GM23338 (cell line): ENCODE results near the gene GNAZ. TPM values are rescaled to one million over a fixed set of nuclear protein-coding genes. Genes with fewer than 3 reads are reported as not detected.

Experiments used
- CREB1 ChIP-seq: fragments of 250-450 bp; sonication (Bioruptor Pico); IDR thresholded peaks from 2 replicates; pipeline ENCODE4 v1.5.0; 2020; ENCODE audit warnings: low read depth, mild to moderate bottlenecking, moderate library complexity
- JUNB ChIP-seq: IDR thresholded peaks from one replicate; pipeline ENCODE4 v1.6.1; 2016; ENCODE audit warnings: antibody characterized with exemption; ENCODE audit not compliant: unreplicated experiment
- NANOG ChIP-seq: IDR thresholded peaks from 2 replicates; pipeline ENCODE4 v1.6.1; 2016; ENCODE audit warnings: antibody characterized with exemption, borderline replicate concordance
- ZNF331 ChIP-seq: fragments of 250-450 bp; sonication (Bioruptor Pico); IDR thresholded peaks from 2 replicates; pipeline ENCODE4 v1.5.0; 2020; ENCODE audit warnings: low read depth, mild to moderate bottlenecking, moderate library complexity
- polyA plus RNA-seq: library from polyadenylated mRNA; unstranded; fragments of >200 nt; fragmentation: Nextera tagmentation; extraction: Ambion mirVana; gene quantifications from 2 replicates; pipeline ENCODE4 v1.2.1, GENCODE V29; 2016
- total RNA-seq: library from RNA; depleted of rRNA; stranded (reverse); fragments of >200 nt; shearing (Covaris generic); gene quantifications from 2 replicates; pipeline ENCODE4 v1.2.3, GENCODE V29; 2014
- TF ChIP-seq, protein P1 (sequence below): fragments of 250-450 bp; sonication (Bioruptor Pico); IDR thresholded peaks from 2 replicates; pipeline ENCODE4 v1.5.0; 2020; ENCODE audit warnings: mild to moderate bottlenecking, moderate library complexity
- TF ChIP-seq, protein P2 (sequence below), 2 experiments: fragments of 200-600 bp in 1 of 2; sonication (generic) in 1 of 2; conservative IDR thresholded peaks; 2 replicates each; pipeline versions ENCODE4 v1.5.1 to v1.6.1; 2016 to 2017; ENCODE audit warnings: antibody characterized with exemption in 2 of 2, low read depth in 2 of 2, mild to moderate bottlenecking in 2 of 2, moderate library complexity in 1 of 2
- TF ChIP-seq, protein P3 (sequence below): IDR thresholded peaks from 2 replicates; pipeline ENCODE4 v1.6.1; 2016; ENCODE audit warnings: antibody characterized with exemption

The GNAZ gene
- total and polyA plus RNA-seq, 2 experiments from 2014 or later = 2.9 to 11.1 TPM

DNA sequence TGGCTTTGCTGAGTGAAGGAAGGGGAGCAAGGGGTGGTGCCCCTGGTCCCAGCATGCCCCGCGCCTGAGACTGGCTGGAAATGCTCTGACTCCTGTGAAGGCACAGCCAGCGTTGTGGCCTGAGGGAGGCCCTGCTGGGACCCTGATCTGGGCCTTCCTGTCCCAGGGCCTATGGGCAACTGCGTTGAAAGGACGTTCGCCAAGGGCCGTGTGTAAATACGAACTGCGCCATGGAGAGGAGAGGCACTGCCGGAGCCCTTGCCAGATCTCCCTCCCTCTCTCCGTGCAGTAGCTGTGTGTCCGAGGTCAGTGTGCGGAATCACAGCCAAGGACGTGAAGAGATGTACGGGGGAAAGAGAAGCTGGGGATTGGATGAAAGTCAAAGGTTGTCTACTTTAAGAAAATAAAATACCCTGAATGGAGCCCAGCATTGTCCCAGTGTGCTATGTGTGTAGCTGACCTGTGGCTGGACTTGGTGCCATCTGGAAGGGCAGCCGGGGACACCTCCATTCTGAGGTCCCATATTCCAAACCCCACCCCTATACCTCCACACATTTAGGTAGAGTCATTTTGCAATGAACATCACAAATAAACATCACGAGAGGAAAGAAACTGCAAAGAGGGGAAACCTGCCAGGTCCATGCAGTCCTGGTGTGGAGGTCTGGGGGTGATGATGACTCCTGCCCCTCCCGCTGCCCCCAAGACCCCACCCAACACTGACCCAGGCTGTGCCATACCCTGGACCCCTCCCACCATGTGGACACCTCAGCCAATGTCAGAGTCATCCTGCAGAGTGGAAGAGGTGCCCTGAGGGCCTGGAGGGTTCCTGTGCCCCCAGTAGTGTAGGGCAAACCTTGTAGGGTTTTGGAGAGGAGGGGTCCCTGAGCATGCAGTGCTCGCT lies 54.5 kb downstream of the GNAZ start (continued):
- TF ChIP-seq, protein P1, sequence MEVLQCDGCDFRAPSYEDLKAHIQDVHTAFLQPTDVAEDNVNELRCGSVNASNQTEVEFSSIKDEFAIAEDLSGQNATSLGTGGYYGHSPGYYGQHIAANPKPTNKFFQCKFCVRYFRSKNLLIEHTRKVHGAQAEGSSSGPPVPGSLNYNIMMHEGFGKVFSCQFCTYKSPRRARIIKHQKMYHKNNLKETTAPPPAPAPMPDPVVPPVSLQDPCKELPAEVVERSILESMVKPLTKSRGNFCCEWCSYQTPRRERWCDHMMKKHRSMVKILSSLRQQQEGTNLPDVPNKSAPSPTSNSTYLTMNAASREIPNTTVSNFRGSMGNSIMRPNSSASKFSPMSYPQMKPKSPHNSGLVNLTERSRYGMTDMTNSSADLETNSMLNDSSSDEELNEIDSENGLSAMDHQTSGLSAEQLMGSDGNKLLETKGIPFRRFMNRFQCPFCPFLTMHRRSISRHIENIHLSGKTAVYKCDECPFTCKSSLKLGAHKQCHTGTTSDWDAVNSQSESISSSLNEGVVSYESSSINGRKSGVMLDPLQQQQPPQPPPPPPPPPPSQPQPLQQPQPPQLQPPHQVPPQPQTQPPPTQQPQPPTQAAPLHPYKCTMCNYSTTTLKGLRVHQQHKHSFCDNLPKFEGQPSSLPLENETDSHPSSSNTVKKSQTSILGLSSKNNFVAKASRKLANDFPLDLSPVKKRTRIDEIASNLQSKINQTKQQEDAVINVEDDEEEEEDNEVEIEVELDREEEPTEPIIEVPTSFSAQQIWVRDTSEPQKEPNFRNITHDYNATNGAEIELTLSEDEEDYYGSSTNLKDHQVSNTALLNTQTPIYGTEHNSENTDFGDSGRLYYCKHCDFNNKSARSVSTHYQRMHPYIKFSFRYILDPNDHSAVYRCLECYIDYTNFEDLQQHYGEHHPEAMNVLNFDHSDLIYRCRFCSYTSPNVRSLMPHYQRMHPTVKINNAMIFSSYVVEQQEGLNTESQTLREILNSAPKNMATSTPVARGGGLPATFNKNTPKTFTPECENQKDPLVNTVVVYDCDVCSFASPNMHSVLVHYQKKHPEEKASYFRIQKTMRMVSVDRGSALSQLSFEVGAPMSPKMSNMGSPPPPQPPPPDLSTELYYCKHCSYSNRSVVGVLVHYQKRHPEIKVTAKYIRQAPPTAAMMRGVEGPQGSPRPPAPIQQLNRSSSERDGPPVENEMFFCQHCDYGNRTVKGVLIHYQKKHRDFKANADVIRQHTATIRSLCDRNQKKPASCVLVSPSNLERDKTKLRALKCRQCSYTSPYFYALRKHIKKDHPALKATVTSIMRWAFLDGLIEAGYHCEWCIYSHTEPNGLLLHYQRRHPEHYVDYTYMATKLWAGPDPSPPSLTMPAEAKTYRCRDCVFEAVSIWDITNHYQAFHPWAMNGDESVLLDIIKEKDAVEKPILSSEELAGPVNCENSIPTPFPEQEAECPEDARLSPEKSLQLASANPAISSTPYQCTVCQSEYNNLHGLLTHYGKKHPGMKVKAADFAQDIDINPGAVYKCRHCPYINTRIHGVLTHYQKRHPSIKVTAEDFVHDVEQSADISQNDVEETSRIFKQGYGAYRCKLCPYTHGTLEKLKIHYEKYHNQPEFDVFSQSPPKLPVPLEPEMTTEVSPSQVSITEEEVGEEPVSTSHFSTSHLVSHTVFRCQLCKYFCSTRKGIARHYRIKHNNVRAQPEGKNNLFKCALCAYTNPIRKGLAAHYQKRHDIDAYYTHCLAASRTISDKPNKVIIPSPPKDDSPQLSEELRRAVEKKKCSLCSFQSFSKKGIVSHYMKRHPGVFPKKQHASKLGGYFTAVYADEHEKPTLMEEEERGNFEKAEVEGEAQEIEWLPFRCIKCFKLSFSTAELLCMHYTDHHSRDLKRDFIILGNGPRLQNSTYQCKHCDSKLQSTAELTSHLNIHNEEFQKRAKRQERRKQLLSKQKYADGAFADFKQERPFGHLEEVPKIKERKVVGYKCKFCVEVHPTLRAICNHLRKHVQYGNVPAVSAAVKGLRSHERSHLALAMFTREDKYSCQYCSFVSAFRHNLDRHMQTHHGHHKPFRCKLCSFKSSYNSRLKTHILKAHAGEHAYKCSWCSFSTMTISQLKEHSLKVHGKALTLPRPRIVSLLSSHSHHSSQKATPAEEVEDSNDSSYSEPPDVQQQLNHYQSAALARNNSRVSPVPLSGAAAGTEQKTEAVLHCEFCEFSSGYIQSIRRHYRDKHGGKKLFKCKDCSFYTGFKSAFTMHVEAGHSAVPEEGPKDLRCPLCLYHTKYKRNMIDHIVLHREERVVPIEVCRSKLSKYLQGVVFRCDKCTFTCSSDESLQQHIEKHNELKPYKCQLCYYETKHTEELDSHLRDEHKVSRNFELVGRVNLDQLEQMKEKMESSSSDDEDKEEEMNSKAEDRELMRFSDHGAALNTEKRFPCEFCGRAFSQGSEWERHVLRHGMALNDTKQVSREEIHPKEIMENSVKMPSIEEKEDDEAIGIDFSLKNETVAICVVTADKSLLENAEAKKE (CRISPR knock-in tag) = no peak
- no peak for TF ChIP-seq ZNF331
- no peak for TF ChIP-seq CREB1 (CRISPR knock-in tag)
- TF ChIP-seq, protein P2, sequence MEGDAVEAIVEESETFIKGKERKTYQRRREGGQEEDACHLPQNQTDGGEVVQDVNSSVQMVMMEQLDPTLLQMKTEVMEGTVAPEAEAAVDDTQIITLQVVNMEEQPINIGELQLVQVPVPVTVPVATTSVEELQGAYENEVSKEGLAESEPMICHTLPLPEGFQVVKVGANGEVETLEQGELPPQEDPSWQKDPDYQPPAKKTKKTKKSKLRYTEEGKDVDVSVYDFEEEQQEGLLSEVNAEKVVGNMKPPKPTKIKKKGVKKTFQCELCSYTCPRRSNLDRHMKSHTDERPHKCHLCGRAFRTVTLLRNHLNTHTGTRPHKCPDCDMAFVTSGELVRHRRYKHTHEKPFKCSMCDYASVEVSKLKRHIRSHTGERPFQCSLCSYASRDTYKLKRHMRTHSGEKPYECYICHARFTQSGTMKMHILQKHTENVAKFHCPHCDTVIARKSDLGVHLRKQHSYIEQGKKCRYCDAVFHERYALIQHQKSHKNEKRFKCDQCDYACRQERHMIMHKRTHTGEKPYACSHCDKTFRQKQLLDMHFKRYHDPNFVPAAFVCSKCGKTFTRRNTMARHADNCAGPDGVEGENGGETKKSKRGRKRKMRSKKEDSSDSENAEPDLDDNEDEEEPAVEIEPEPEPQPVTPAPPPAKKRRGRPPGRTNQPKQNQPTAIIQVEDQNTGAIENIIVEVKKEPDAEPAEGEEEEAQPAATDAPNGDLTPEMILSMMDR (conservative IDR thresholded peaks at IDR 0.05; ENCODE audit: low read depth in 2 of 2) = no peak
- TF ChIP-seq, protein P3, sequence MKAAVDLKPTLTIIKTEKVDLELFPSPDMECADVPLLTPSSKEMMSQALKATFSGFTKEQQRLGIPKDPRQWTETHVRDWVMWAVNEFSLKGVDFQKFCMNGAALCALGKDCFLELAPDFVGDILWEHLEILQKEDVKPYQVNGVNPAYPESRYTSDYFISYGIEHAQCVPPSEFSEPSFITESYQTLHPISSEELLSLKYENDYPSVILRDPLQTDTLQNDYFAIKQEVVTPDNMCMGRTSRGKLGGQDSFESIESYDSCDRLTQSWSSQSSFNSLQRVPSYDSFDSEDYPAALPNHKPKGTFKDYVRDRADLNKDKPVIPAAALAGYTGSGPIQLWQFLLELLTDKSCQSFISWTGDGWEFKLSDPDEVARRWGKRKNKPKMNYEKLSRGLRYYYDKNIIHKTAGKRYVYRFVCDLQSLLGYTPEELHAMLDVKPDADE = no peak
- TF ChIP-seq JUNB = no peak
- no peak for TF ChIP-seq NANOG
